ENCODE data around the gene SBF1.

DNA sequence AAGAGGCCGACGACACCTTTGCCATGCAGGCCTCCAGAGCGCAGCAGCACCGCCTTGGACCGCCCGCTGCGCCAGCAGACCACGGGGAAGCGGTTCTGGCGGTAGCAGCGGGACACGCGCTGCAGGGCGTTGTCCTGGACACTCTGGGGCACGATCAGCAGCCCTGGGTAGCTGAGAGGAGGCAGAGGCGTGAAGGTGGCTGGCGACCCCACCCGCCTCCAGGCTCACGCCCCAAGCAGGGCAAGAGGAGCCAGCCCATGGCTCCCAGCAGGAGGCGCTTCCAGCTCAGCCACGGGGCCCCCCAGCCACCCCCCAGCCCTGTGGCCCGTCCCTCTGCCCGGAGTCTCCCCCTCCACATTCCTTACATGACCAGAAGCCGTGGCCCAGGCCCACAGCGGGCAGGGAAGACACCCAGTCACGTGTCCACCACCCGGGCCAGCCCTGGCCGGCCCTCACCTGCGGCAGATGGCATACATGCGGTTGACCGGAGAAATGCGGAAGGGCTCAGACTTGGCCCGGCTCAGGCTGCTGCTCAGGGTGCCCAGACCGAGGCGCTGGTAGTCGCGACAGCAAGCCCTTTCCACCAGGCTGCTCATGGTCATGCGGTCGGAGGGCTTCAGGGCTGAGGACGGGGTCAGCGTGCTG, 15.2 kb downstream of the SBF1 start:
- TF ChIP-seq, protein P1, sequence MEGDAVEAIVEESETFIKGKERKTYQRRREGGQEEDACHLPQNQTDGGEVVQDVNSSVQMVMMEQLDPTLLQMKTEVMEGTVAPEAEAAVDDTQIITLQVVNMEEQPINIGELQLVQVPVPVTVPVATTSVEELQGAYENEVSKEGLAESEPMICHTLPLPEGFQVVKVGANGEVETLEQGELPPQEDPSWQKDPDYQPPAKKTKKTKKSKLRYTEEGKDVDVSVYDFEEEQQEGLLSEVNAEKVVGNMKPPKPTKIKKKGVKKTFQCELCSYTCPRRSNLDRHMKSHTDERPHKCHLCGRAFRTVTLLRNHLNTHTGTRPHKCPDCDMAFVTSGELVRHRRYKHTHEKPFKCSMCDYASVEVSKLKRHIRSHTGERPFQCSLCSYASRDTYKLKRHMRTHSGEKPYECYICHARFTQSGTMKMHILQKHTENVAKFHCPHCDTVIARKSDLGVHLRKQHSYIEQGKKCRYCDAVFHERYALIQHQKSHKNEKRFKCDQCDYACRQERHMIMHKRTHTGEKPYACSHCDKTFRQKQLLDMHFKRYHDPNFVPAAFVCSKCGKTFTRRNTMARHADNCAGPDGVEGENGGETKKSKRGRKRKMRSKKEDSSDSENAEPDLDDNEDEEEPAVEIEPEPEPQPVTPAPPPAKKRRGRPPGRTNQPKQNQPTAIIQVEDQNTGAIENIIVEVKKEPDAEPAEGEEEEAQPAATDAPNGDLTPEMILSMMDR (optimal IDR thresholded peaks at IDR 0.05 in 1 of 3, IDR thresholded peaks at IDR 0.05 in 1 of 3, conservative IDR thresholded peaks at IDR 0.05 in 1 of 3; ENCODE audit: extremely low read depth in 1 of 3, insufficient read depth in 2 of 3, low read length in 3 of 3) = no peak
- TF ChIP-seq EZH2 (IDR thresholded peaks at IDR 0.05; ENCODE audit: low read length) = no peak

All from keratinocyte (primary cell).